Cardiac muscle cell (in vitro differentiated cells and primary cell): ENCODE measurements around the gene CCDC194. TPM values are rescaled to one million over a fixed set of nuclear protein-coding genes. Genes with fewer than 3 reads are reported as not detected.

Experiments
- DNase-seq, 2 donors: peaks; one replicate each; pipeline versions ENCODE4 v3.0.0 to v3.0.0-alpha.2; 2010 to 2017; ENCODE audit warnings: low read depth in 1 of 2, low spot score in 1 of 2
- H3K27ac ChIP-seq: fragments of 200-600 bp; sonication (generic); 2 replicates; pipeline ENCODE4 v1.5.1; 2016
- H3K27me3 ChIP-seq: fragments of 200-600 bp; sonication (generic); 2 replicates; pipeline ENCODE4 v1.6.0; 2016; ENCODE audit warnings: control low read depth
- H3K36me3 ChIP-seq: fragments of 200-600 bp; sonication (generic); 2 replicates; pipeline ENCODE4 v1.5.1; 2016; ENCODE audit warnings: control low read depth
- H3K4me1 ChIP-seq: fragments of 200-600 bp; sonication (generic); 2 replicates; pipeline ENCODE4 v1.8.1; 2017; ENCODE audit warnings: low read depth, mild to moderate bottlenecking, mixed run types
- H3K4me3 ChIP-seq: fragments of 200-600 bp; sonication (generic); 2 replicates; pipeline ENCODE4 v1.5.1; 2016; ENCODE audit warnings: mild to moderate bottlenecking
- H3K9me3 ChIP-seq: fragments of 200-600 bp; sonication (generic); 2 replicates; pipeline ENCODE4 v1.5.1; 2017; ENCODE audit warnings: low read depth, mild to moderate bottlenecking, control low read depth
- CTCF ChIP-seq: IDR thresholded peaks from 2 replicates; pipeline ENCODE4 v1.5.1; 2012; ENCODE audit warnings: low read depth, mild to moderate bottlenecking, low read length
- polyA plus RNA-seq: library from polyadenylated mRNA; unstranded; fragments of >200 nt; fragmentation: Nextera tagmentation; extraction: Ambion mirVana; gene quantifications from 2 replicates; pipeline ENCODE4 v1.2.1, GENCODE V29; 2016
- total RNA-seq: library from RNA; depleted of rRNA; stranded (reverse); fragments of >200 nt; gene quantifications from 2 replicates; pipeline ENCODE4 v1.2.3, GENCODE V29; 2016

The CCDC194 gene
- total RNA-seq (1.4 and 2.2 TPM in 2 replicates), polyA plus RNA-seq (2.3 and 3.0 TPM in 2 replicates)

- Histone ChIP-seq H3K4me3 (no peak within 1 kb of the TSS), H3K4me1 (peaks cover 5% of the 10 kb centered on the region), H3K9me3 (no peaks in the 10 kb centered on the region), H3K27me3 (no peaks in the 10 kb centered on the region), H3K27ac (no peak within 1 kb of the TSS), H3K36me3 (no peaks in the 10 kb centered on the region)
- TF ChIP-seq CTCF = no peak
- DNase-seq = no peak
Observed at GRCh38 chr19:17393914-17394313, at the start of gene CCDC194. Gene CCDC194, minus strand, starts transcription at chr19:17394196. Its CDS starts 38 bp downstream, at chr19:17394158.

- H3K27ac ChIP-seq = no peak overlapping the region
- peak; percentile 22 to 41 for DNase-seq
- peak; percentile 29 for TF ChIP-seq CTCF
Observed at GRCh38 chr19:17441241-17442021, 47.4 kb upstream of the CCDC194 start.

GRCh38 chr19:17436874-17437267, 42.9 kb upstream of the CCDC194 start:
- no peak for TF ChIP-seq CTCF
- H3K4me3 ChIP-seq = no peak overlapping the region
- no peaks in the 10 kb centered on the region for H3K27me3 ChIP-seq
- DNase-seq = no peak
- H3K9me3 ChIP-seq = no peaks in the 10 kb centered on the region
- H3K4me1 ChIP-seq = no peaks in the 10 kb centered on the region
- no peaks in the 10 kb centered on the region for H3K36me3 ChIP-seq
- no peak overlapping the region for H3K27ac ChIP-seq

More at GRCh38 chr19:17441241-17442021, 47.4 kb upstream of the CCDC194 start:
- H3K4me3 ChIP-seq = no peak overlapping the region
- no peaks in the 10 kb centered on the region for H3K36me3 ChIP-seq
- H3K4me1 ChIP-seq = no peaks in the 10 kb centered on the region
- H3K27me3 ChIP-seq = peaks cover 3% of the 10 kb centered on the region
- no peaks in the 10 kb centered on the region for H3K9me3 ChIP-seq

- H3K36me3 ChIP-seq = no peaks in the 10 kb centered on the region
- no peak overlapping the region for H3K27ac ChIP-seq
- TF ChIP-seq CTCF = no peak
- no peaks in the 10 kb centered on the region for H3K4me1 ChIP-seq
- DNase-seq = no peak
- no peaks in the 10 kb centered on the region for H3K9me3 ChIP-seq
- no peaks in the 10 kb centered on the region for H3K27me3 ChIP-seq
- no peak overlapping the region for H3K4me3 ChIP-seq
Observed at GRCh38 chr19:17436094-17436873, 42.3 kb upstream of the CCDC194 start.

GRCh38 chr19:17435218-17435617, 41.2 kb upstream of the CCDC194 start:
- Histone ChIP-seq H3K4me1 (no peaks in the 10 kb centered on the region), H3K36me3 (no peaks in the 10 kb centered on the region), H3K27me3 (no peaks in the 10 kb centered on the region), H3K9me3 (no peaks in the 10 kb centered on the region), H3K4me3 (no peak overlapping the region), H3K27ac (no peak overlapping the region)
- DNase-seq = no peak
- no peak for TF ChIP-seq CTCF
